ENCODE results near the gene STXBP2. TPM values are rescaled to one million over a fixed set of nuclear protein-coding genes. Genes with fewer than 3 reads are reported as not detected.

STXBP2 gene
- total and polyA plus RNA-seq, 4 donors: 80.3 to 455 (median 195) TPM

- WGBS, 2 donors: 27 to 37% methylated on average over 23 of the region's 23 CpGs
- DNase-seq (no peak), ATAC-seq (ENCODE audit: insufficient read depth, low FRiP score) (no peak)
Observed at GRCh38 chr19:7689165-7689564, 52.3 kb downstream of the STXBP2 start.

DNA sequence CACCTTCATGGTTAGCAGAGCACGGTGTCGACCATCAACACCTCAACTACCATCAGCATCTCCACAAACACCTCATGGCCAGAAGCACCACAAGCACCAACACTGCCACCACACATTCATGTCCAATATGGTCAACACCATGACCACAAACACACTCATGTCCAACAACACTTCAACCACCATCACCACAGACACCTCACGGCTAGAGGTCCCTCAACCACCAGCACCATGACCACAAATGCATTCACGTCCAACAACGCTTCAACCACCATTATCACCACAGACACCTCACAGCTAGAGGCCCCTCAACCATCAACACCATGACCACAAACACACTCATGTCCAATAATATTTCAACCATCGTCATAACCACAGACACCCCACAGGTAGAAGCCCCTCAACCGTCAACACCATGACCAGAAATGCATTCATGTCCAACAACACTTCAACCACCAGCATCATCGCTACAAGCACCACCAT is 53.9 kb downstream of the STXBP2 start:
- Histone ChIP-seq H3K27ac (ENCODE audit: low read depth in 1 of 2, low read length in 1 of 2) (no peak overlapping the region), H3K4me3 (no peak overlapping the region), H3K36me3 (ENCODE audit: control insufficient read depth in 4 of 4, insufficient read depth in 4 of 4, low read length in 4 of 4) (no peaks in the 10 kb centered on the region), H3K4me1 (ENCODE audit: control insufficient read depth in 5 of 5, insufficient read depth in 5 of 5, low read length in 5 of 5) (no peaks in the 10 kb centered on the region), H3K9ac (ENCODE audit: insufficient read depth in 1 of 2, low read length in 2 of 2) (no peak overlapping the region), H3K27me3 (ENCODE audit: control insufficient read depth in 3 of 3, insufficient read depth in 3 of 3, low read length in 2 of 3) (peaks cover 0 to 5% (median 0%) of the 10 kb centered on the region in 3 donors), H3K9me3 (ENCODE audit: control insufficient read depth in 4 of 4, insufficient read depth in 3 of 4, low read length in 3 of 4) (peaks cover 0 to 8% (median 0%) of the 10 kb centered on the region in 4 donors)
- DNase-seq: no peak
- 79 to 80% methylated on average over 8 of the region's 8 CpGs for WGBS, 2 donors
- TF ChIP-seq CTCF (IDR thresholded peaks at IDR 0.05; ENCODE audit: control extremely low read depth, extremely low read depth): no peak
- ATAC-seq (ENCODE audit: insufficient read depth, low FRiP score): no peak

More at GRCh38 chr19:7689165-7689564, 52.3 kb downstream of the STXBP2 start:
- H3K4me1 ChIP-seq (ENCODE audit: control insufficient read depth in 5 of 5, insufficient read depth in 5 of 5, low read length in 5 of 5): no peaks in the 10 kb centered on the region
- no peak overlapping the region for H3K9ac ChIP-seq (ENCODE audit: insufficient read depth in 1 of 2, low read length in 2 of 2)
- peaks cover 0 to 8% (median 0%) of the 10 kb centered on the region in 4 donors for H3K9me3 ChIP-seq (ENCODE audit: control insufficient read depth in 4 of 4, insufficient read depth in 3 of 4, low read length in 3 of 4)
- H3K27me3 ChIP-seq (ENCODE audit: control insufficient read depth in 3 of 3, insufficient read depth in 3 of 3, low read length in 2 of 3): peaks cover 0 to 5% (median 0%) of the 10 kb centered on the region in 3 donors
- no peak overlapping the region for H3K4me3 ChIP-seq
- TF ChIP-seq CTCF (IDR thresholded peaks at IDR 0.05; ENCODE audit: control extremely low read depth, extremely low read depth): no peak
- H3K27ac ChIP-seq (ENCODE audit: low read depth in 1 of 2, low read length in 1 of 2): no peak overlapping the region
- H3K36me3 ChIP-seq (ENCODE audit: control insufficient read depth in 4 of 4, insufficient read depth in 4 of 4, low read length in 4 of 4): peaks cover 0 to 2% (median 0%) of the 10 kb centered on the region in 4 donors

DNA sequence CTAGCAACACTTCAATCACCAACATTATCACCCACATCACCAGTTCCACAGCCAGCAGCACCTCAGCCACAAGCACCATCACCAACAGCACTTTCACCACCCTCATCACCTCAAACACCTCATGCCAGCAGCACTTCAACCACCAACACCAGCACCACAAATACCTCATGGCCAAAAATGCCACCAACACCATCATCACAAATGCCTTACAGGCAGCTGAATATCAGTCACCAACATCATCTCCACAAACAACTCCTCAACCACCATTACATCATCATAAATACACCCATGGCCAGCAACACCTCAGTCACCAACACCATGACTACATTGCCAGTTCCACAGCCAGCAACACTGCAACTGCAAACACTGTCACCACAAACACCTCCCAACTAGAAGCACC is 54.6 kb downstream of the STXBP2 start:
- Histone ChIP-seq H3K36me3 (ENCODE audit: control insufficient read depth in 4 of 4, insufficient read depth in 4 of 4, low read length in 4 of 4) (no peaks in the 10 kb centered on the region), H3K27ac (ENCODE audit: low read depth in 1 of 2, low read length in 1 of 2) (no peak overlapping the region), H3K4me3 (no peak overlapping the region), H3K4me1 (ENCODE audit: control insufficient read depth in 5 of 5, insufficient read depth in 5 of 5, low read length in 5 of 5) (no peaks in the 10 kb centered on the region), H3K27me3 (ENCODE audit: control insufficient read depth in 3 of 3, insufficient read depth in 3 of 3, low read length in 2 of 3) (peaks cover 0 to 5% (median 0%) of the 10 kb centered on the region in 3 donors), H3K9ac (ENCODE audit: insufficient read depth in 1 of 2, low read length in 2 of 2) (no peak overlapping the region), H3K9me3 (ENCODE audit: control insufficient read depth in 4 of 4, insufficient read depth in 3 of 4, low read length in 3 of 4) (peaks cover 0 to 8% (median 0%) of the 10 kb centered on the region in 4 donors)
- DNase-seq (no peak), ATAC-seq (ENCODE audit: insufficient read depth, low FRiP score) (no peak)
- no peak for TF ChIP-seq CTCF (IDR thresholded peaks at IDR 0.05; ENCODE audit: control extremely low read depth, extremely low read depth)
